ENCODE data around the gene PDX1. TPM values are rescaled to one million over a fixed set of nuclear protein-coding genes. Genes with fewer than 3 reads are reported as not detected.

Gene PDX1
- total RNA-seq, 4 donors from 2014 or later: not detected

DNA sequence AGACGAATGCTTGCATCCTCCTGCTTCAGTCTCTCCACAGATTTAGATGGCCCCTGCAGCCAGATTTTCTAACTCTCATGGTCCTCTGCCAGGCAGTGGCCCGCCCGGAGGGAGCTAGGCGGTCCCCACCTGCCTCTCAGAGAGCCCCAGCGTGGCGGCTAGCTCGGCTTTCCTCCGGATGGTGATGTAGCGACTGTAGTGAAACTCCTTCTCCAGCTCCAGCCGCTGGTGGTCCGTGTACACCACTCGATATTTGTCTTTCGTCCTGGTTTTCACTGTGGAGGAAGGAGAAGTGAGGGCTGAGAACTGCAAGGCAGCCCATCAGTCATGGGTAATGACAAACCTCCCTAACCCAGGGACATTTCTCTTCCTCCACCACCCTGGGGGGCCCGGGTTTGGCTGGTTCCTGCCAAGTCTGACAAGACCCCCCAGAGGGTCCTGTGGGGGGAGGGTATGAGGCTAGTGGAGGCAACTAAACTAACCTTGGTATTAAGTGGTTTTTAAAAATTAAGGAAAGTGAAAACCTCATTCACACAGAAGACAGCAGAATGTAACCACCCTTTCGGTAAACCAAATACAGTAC, 45.0 kb downstream of the PDX1 start:
- H3K9me3 ChIP-seq: no peaks in the 10 kb centered on the region
- intact Hi-C loops (cut with DNase I; ENCODE audit: low total_unique reads): no loop called here
- H3K27me3 ChIP-seq: peaks cover 75 to 83% (median 76%) of the 10 kb centered on the region in 3 donors
- H3K4me1 ChIP-seq: peaks cover 13 to 17% of the 10 kb centered on the region in 2 donors
- no peak overlapping the region for H3K27ac ChIP-seq
- no peak overlapping the region for H3K4me3 ChIP-seq
- no peaks in the 10 kb centered on the region for H3K36me3 ChIP-seq
- TF ChIP-seq POLR2A (IDR thresholded peaks at IDR 0.05): no peak
- TF ChIP-seq, protein P1, sequence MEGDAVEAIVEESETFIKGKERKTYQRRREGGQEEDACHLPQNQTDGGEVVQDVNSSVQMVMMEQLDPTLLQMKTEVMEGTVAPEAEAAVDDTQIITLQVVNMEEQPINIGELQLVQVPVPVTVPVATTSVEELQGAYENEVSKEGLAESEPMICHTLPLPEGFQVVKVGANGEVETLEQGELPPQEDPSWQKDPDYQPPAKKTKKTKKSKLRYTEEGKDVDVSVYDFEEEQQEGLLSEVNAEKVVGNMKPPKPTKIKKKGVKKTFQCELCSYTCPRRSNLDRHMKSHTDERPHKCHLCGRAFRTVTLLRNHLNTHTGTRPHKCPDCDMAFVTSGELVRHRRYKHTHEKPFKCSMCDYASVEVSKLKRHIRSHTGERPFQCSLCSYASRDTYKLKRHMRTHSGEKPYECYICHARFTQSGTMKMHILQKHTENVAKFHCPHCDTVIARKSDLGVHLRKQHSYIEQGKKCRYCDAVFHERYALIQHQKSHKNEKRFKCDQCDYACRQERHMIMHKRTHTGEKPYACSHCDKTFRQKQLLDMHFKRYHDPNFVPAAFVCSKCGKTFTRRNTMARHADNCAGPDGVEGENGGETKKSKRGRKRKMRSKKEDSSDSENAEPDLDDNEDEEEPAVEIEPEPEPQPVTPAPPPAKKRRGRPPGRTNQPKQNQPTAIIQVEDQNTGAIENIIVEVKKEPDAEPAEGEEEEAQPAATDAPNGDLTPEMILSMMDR (IDR thresholded peaks at IDR 0.05 in 4 of 5, conservative IDR thresholded peaks at IDR 0.05 in 1 of 5): no peak
- ATAC-seq (no peak), DNase-seq (no peak)
- in situ Hi-C loops (cut with MboI; ENCODE audit: low sequenced_read_pairs in 4 of 4): no loop called here

DNA sequence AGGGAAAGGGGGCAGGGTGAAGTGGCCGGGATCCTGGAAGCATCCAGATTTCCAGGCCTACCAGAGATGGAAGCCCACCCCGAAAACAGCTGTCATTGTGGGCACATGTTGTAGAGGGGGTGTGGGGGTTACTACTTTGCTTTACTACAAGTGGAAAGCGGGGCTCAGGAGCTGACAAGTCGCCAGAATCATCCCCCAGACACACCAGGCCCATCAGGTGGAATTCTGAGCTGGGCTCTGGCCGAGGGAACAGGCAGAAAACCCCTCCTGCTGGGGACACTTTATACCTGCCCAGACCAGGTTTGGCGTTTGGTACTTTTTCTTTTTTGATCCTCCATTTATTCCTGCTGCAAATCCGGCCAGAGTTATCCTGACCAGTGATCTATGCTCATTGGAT, 45.5 kb downstream of the PDX1 start:
- in situ Hi-C loops (cut with MboI; ENCODE audit: low sequenced_read_pairs in 4 of 4): no loop called here
- TF ChIP-seq POLR2A (IDR thresholded peaks at IDR 0.05): no peak
- TF ChIP-seq, protein P1 (IDR thresholded peaks at IDR 0.05 in 4 of 5, conservative IDR thresholded peaks at IDR 0.05 in 1 of 5): no peak

DNA sequence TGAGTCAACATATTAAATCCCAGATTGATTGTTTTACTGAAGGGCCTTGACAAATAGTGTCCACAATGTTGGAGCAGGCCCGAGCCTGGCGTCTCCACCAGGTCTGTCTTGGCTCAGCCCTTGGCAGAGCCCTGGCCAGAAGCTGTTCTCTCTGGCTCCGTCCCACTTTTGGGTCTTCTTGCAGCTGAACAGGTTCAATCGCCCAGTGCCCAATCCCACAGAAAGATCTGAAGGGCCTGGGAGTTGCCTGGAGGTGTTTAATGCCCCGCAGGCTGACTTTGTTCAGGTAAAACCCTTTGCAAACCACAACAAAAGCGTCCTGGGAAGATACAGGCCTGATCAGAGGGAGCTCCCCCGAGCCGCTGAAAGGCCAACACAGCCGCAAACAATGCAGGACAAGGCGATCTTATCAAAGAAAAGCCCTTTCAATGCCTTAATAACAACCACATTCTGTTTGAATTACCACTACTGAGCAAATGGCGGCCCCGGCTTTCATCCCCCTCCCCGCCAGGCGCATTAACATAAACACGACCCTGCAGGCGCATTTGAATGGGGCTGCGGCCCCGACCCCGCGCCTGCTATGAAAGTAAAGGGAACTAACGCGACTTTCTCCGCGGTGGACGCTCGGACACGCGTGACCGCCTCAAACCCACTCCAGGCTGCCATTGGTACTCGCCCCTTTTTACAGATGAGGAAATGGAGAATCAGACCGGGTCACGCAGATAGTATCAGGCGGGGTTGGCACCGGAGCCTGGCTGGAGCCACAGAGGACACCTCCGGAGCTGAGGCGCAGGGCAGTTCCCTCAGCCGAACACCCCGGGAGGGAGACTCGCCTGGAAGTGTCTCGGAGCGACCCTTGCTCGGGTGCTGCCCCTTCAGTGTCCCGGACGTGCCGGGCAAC, 46.2 kb downstream of the PDX1 start:
- in situ Hi-C loops (cut with MboI; ENCODE audit: low sequenced_read_pairs in 4 of 4) (no loop called here), intact Hi-C loops (cut with DNase I; ENCODE audit: low total_unique reads) (no loop called here)

More for the DNA sequence above, 45.5 kb downstream of the PDX1 start:
- H3K4me1 ChIP-seq: peaks cover 8 to 13% of the 10 kb centered on the region in 2 donors
- no peak overlapping the region for H3K27ac ChIP-seq
- H3K4me3 ChIP-seq: no peak overlapping the region
- intact Hi-C loops (cut with DNase I; ENCODE audit: low total_unique reads): no loop called here
- ATAC-seq (no peak), DNase-seq (no peak)
- H3K36me3 ChIP-seq: no peaks in the 10 kb centered on the region
- no peaks in the 10 kb centered on the region for H3K9me3 ChIP-seq
- peaks cover 75 to 83% (median 75%) of the 10 kb centered on the region in 3 donors for H3K27me3 ChIP-seq

DNA sequence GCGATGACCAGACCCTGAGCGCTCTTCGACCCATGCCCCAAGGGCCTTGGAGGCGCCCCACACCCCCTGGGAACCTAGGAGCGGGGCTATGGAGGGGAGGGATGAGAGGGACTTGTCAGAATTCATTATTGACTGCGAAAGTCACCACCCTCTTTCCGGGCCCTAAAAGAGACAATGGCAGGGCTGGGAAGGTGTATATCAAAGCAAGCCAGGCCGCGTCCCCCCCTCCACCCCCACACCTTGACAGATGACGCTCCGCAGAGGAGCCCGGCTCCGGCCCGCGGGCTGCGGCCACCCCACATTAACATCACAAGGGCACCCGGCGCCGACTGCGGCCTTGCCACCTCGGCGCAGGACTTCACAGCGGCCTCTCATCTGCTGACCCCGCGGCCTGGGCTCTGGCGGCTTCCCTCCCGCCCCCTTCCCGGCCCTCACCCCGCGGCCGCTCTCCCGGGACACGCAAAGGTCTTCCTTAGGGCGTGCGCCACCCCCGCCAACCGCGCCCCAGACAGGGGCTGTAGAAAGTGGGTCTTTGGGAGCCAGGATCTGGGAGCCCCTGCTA, 46.9 kb downstream of the PDX1 start:
- H3K27ac ChIP-seq: no peak overlapping the region
- intact Hi-C loops (cut with DNase I; ENCODE audit: low total_unique reads) (no loop called here), in situ Hi-C loops (cut with MboI; ENCODE audit: low sequenced_read_pairs in 4 of 4) (no loop called here)
- H3K4me3 ChIP-seq: no peak overlapping the region
- peaks cover 0 to 5% of the 10 kb centered on the region in 2 donors for H3K4me1 ChIP-seq
- no peak for DNase-seq
- TF ChIP-seq, protein P1 (IDR thresholded peaks at IDR 0.05 in 4 of 5, conservative IDR thresholded peaks at IDR 0.05 in 1 of 5): no peak
- H3K27me3 ChIP-seq: peaks cover 78 to 83% (median 79%) of the 10 kb centered on the region in 3 donors
- H3K9me3 ChIP-seq: no peaks in the 10 kb centered on the region
- no peak for ATAC-seq
- no peaks in the 10 kb centered on the region for H3K36me3 ChIP-seq

More for the DNA sequence above, 46.2 kb downstream of the PDX1 start:
- Histone ChIP-seq H3K9me3 (no peaks in the 10 kb centered on the region), H3K4me3 (no peak overlapping the region), H3K4me1 (peaks cover 1 to 6% of the 10 kb centered on the region in 2 donors), H3K36me3 (no peaks in the 10 kb centered on the region), H3K27ac (no peak overlapping the region), H3K27me3 (peaks cover 75 to 83% (median 75%) of the 10 kb centered on the region in 3 donors)
- DNase-seq (no peak), ATAC-seq (no peak)
- TF ChIP-seq POLR2A (IDR thresholded peaks at IDR 0.05): no peak
- TF ChIP-seq, protein P1 (IDR thresholded peaks at IDR 0.05 in 4 of 5, conservative IDR thresholded peaks at IDR 0.05 in 1 of 5): no peak

All from gastrocnemius medialis (tissue), 4 donors.